HG03571 (cell line): ENCODE data around the gene CHD5.
"Not testable (repeated sequence)": the region's sequence is repeated elsewhere in the genome, so short reads cannot be mapped to it uniquely, and the experiment has no call there.

Experiments
- ATAC-seq: cut with Tn5 transposase; IDR thresholded peaks from one replicate; pipeline ENCODE4 v1.9.1; 2021; ENCODE audit not compliant: unreplicated experiment

The CHD5 gene

DNA sequence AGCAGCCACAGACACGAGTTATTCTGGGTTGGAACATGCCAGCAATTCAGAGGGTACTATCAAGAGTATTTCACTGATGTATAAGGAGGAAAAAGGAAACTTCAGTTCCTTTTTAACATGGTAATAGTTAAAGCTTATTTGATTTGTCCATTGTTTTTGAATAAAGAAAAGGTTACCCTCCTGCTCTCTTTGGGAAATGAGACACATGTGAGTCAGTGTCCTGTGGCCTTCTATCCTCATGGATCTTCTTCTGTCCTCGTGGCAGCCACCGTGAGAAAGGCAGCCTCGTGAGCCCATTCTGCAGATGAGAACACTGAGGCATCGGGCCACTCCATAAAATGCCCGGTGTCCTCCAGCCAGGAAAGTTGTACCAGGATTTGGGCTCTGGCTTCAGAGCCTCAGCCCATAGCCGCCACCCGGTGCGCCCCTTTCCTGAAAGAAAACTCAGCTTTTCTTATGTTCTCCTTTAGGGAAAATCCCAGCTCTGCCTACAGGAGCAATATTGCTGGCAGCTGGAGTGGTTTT is 109.6 kb downstream of the CHD5 start:
- no peak for ATAC-seq

DNA sequence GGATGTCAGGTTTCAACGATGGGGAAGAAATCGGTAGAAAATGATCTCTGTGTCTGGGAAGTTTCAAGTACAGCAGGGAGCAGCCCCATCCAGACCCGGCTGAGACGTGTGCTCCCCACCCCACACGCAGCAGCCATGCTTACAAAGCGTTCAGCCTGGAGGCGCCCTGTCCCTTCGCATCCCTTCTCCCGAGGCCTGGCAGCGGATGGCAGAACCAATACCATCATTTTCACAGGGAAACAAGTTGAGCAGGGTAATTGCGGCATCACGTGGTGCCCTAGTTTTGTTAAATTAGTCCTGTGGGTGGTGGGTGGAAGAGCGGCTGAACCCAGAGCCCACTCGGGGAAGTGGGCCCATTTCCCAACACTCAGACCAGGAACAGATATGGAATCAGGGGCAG is 110.5 kb downstream of the CHD5 start:
- no peak for ATAC-seq

DNA sequence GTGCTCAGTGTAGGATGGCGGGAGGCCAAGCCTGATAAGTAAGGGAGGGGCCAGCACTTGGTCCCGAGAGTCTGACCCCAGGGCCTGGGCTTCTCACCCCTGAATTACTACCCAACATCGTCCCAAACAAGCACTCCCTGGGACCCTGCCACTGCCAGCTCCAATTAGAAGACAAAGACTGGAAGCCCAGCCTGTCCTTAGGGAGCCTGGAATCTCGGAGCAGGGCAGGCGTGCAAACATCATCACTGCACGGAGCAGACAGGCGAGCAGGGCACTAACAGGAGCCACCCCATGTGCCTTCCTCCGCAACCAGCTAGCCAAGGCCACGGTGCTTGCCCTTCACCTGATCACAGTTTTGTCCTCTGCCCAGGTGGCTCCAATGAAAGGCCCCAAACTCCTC is 111.2 kb downstream of the CHD5 start:
- no peak for ATAC-seq

DNA sequence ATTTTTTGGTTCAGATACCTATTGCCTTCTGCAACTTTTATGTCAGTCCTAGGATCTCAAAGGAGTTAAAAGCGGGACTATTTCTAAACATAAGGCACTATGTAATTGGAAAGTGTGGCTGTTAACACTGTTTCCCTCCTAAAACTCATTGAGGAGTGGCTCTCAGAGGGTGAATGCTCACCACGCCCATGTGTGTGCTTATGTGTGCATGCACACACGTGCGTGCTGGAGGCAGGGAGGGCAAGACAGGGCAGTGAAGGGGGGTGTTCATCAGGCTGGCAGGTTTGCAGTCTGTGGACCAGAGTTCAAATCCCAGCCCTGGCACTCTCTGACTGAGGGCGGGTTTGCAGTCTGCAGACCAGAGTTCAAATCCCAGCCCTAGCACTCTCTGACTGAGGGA is 112.0 kb downstream of the CHD5 start:
- ATAC-seq, result no peak

DNA sequence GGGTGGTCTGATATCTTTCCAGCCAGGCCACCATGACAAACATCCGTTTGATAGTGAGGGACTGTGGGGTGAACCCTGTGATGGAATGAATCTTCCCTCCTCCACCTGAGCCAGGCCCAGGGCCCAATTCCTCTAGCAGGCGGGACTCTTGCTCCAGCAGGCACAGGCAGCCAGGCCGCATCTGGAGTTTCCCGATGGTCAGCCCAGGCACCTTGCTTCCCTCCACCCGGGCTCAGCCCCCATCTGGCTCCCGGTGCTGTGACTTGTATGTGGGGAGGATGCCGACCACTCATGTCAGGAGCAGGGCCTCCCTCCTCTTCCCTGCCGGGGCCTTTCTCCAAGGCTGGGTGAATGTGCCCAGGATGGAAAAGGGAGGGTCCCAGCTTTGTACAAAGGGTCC is 113.4 kb downstream of the CHD5 start:
- no peak for ATAC-seq

DNA sequence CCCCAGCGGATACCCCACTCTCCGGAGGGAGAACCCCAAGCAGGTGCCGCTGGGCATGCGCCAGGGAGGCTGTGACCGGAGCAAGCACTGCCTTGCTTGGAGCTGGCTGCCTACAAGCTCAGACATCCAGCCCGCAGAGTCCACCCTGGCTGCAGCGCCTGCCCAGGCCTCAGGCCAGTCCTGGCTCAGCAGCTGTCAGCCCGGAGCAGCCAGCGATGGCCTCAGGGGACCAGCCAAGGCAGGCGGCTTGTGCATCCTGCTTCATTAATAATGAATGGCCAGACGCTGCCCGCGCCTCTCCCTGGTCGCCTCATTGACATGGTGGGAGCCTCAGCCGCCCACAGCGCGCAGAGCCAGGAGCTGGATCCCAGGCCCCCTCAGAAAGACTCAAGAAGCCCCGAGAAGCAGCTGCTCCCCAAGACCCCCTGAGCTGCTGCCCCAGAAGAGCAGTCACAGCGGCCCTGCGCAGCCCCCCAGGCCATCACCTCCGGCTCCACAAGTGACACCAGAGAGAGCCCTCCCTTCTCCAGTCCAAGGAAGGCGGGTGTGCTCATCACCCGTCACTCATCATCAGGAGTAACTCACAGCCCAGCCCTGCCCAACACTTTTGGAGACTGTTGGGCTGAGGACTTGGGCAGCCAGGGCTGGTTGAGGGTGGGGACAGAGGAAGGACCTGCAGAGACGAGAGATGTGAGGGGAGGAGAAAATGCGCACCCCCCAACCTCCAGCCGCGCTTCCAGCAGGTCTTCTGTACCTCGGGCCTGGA is 114.8 kb downstream of the CHD5 start:
- no peak for ATAC-seq

DNA sequence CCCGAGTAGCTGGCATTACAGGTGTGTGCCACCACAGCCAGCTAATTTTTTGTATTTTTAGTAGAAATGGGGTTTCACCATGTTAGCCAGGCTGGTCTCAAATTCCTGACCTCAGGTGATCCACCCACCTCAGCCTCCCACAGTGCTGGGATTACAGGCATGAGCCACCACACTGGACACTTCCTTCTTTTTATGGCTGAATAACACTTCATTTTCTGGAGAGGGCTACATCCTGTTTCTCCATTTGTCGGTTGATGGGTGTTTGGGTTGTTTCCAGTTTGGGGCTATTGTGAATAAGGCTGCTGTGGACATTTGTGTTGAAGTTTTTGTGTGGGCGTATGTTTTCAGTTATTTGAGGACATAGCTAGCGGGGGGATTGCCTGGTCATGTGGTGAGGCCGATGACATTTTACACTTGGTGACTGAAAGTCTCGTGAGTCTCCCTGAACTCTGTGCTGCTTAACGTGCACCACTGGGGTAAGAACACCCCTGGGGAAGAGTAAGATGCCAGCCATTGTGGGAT is 116.5 kb downstream of the CHD5 start:
- ATAC-seq, result not testable (repeated sequence)

DNA sequence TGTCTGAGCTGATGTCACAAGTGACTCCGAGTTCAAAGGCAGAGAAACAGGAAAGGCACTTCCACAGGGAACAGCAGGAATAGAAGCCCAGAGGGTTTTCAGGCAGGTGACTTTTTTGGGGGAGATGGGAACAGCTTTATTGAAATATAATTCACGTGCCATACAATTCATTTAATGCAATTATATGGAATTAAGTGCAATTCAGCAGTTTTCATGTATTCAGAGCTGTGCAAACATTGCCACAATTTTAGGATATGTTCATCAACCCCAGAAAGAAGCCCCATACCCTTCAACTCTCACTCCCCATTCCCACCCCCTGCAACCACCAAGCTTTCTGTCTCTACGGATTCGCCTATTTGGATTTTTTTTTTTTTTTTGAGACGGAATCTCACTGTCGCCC is 117.5 kb downstream of the CHD5 start:
- no peak for ATAC-seq

DNA sequence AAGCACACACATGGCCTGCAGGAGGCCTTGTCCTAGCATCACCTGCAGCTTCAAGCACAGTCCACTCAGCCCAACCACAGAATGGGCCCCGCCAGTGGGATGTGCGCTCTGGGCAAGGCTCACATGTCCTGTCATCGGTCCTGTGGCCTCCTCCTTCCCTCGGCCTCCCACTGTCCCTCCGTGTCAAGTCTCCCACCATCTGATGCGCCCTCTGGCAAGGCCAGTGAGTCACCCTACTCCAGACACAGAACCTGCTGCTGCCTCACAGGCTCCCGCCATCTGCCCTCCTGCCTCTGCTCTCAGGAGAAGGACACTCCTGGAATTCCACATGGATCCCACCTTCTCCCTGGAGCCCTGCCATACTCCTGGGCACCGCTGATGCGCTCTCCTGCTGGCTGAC is 120.3 kb downstream of the CHD5 start:
- no peak for ATAC-seq

DNA sequence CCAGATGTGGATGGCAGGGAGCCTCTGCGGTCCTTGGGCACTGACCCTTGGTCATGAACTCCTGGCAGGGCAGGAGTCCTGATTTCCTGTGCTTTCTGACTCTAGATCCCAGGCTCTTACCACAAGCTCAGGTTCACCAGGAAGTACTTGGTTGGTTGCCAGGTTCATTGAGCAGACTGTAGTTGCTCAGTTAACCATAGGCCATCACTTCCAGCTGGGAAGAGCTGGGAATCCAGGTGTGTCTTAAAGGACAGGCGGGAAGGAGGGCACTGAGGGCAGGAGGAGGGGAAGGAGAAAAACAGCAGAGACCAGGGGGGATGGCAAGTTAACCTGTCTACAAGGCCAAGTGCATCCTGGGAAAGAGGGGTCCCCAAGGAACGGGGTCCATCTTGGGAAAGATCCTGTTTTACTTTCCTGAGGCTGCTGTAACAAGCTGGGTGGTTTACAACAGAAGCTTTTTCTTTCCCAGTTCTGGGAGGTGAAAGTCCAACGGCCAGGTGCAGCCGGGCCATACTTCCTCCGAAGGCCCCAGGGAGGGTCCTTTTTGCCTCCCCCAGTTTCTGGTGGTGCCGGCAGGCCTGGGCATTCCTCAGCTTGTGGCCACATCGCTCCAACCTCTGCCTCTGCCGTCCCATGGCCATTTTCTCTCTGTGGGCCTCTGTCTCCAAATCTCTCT is 122.8 kb downstream of the CHD5 start:
- no peak for ATAC-seq

DNA sequence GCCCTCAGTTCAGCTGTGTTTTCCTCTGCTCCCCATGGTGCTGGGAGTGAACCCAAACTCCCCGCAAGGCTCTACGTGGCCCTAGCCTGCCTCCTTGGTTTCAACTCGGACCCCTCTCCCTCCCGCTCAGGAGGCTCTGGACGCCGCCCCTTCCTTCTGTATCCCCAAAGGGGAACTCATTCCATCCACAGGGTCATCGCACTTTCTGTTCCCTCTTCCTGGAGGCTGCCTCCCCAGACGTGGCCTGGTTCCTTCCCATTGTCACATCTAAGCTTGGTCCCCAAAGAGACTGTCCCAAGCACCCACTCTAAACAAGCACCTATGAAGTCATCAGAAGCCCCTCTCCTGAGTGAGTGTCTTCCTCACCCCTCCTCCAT is 123.6 kb downstream of the CHD5 start:
- no peak for ATAC-seq

DNA sequence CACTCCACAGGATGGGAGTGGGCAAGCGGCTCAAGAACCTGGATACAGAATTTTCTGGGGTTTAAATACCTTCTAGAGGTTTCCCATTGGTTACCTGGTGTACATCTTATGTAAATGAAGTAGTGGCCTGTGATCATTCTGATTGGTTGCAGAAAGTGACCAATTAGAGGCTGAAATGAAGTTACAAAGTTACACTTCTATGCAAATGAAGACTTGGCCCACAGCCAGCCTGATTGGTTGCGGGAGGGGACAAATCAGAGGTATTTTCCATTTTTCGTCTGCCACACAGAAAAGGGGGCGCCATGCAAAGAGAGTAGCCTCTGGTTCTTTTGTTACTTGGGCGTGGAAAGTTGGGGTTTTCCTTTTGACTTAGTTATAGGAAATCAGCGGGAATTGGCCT is 125.5 kb downstream of the CHD5 start:
- no peak for ATAC-seq

DNA sequence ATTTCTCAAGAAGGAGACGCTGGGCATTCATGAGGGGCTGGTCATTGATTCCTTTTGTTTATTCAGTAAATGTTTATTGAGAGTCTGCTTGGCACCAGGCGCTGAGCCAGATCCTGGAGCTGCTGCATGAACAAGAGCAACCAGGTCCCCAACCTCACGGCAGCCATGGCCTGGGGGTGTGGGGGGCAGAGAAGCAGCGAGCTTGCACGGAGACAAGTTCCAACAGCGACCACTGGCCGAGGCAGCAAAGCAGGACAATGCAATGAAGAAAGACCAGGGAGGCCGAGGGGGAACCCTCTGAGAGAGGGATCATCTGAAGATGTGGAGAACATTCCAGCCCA is 126.9 kb downstream of the CHD5 start:
- no peak for ATAC-seq

DNA sequence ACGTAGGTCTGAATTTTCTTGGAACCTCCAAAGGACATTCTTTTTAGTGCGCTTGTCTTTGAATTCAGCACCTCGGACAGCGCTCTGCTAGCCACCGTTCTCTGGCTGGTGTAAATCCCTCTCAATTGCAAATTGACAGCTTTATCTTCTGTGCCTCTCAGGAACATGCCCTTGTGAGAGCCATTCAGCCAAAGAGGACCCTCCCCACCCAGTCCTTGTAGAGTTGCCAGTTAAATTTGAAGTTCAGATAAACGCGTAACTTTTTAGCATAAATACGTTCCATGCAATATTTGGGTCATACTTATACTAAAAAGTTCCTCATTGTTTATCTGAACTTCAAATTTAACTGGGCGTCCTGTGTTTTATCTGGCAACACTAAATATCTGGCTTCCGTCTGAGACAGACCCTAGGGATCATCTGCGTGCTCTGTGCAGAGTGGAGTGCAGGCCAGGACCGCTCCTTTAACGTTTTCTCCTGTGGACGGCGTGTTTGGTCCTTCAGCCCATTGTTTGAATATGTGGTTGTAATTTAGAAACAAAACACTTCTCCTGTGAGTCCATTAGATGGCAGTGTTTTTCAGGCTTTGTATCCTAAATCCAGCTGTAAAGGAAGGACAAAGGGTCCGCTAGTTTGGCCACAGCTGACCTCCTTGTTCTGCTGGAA is 127.4 kb downstream of the CHD5 start:
- no peak for ATAC-seq
